Motor neuron (in vitro differentiated cells): Measurements from ENCODE around the gene DOLPP1. TPM values are rescaled to one million over a fixed set of nuclear protein-coding genes. Genes with fewer than 3 reads are reported as not detected.

Experiments used
- ATAC-seq, 8 experiments: fragments of 200-7000 bp; cut with Tn5 transposase; replicated peaks in 6 of 8; 2 replicates each; pipeline ENCODE4 v1.8.0; 2021; ENCODE audit warnings: mild to moderate bottlenecking in 8 of 8, moderate library complexity in 8 of 8
- H3K27ac ChIP-seq, 2 donors: fragments of 250-450 bp; sonication (Bioruptor Pico); 2 replicates each; pipeline ENCODE4 v1.9.0; 2021; ENCODE audit warnings: antibody characterized with exemption in 2 of 2, mild to moderate bottlenecking in 2 of 2, moderate library complexity in 1 of 2
- H3K4me1 ChIP-seq, 2 donors: fragments of 250-450 bp; sonication (Bioruptor Pico); replicated peaks in 1 of 2; 2 replicates each; pipeline ENCODE4 v1.6.1; 2021; ENCODE audit warnings: antibody characterized with exemption in 2 of 2, mild to moderate bottlenecking in 2 of 2, moderate library complexity in 1 of 2
- H3K4me3 ChIP-seq, 5 donors: fragments of 250-450 bp; sonication (Bioruptor Pico); 2 replicates each; pipeline ENCODE4 v1.9.0; 2021; ENCODE audit warnings: antibody characterized with exemption in 5 of 5, mild to moderate bottlenecking in 5 of 5, moderate library complexity in 4 of 5
- WGBS, 10 experiments: fragments of 450-650 bp; shearing (Covaris generic); methylation state at CpG; one replicate each; pipeline ENCODE4 v1.0.0; 2022; 5-methylcytosine and 5-hydroxymethylcytosine counted together
- in situ Hi-C, 9 experiments: fragments of 400-800 bp; cut with MboI; loops; one replicate each; pipeline ENCODE4 v1.15.0; 2021; ENCODE audit warnings: low sequenced_read_pairs in 9 of 9, low pct_unique_long_range_greater_than_20kb in 2 of 9; ENCODE audit not compliant: unreplicated experiment in 9 of 9
- total RNA-seq, 8 experiments: library from RNA; unstranded; fragments of 300-600 nt; gene quantifications; 2 replicates each; pipeline versions ENCODE4 v1.2.3 to v1.2.4, GENCODE V29; 2022

Gene DOLPP1
- total RNA-seq, 8 experiments from 2014 or later = 11.3 to 32.2 (median 17.4) TPM

DNA sequence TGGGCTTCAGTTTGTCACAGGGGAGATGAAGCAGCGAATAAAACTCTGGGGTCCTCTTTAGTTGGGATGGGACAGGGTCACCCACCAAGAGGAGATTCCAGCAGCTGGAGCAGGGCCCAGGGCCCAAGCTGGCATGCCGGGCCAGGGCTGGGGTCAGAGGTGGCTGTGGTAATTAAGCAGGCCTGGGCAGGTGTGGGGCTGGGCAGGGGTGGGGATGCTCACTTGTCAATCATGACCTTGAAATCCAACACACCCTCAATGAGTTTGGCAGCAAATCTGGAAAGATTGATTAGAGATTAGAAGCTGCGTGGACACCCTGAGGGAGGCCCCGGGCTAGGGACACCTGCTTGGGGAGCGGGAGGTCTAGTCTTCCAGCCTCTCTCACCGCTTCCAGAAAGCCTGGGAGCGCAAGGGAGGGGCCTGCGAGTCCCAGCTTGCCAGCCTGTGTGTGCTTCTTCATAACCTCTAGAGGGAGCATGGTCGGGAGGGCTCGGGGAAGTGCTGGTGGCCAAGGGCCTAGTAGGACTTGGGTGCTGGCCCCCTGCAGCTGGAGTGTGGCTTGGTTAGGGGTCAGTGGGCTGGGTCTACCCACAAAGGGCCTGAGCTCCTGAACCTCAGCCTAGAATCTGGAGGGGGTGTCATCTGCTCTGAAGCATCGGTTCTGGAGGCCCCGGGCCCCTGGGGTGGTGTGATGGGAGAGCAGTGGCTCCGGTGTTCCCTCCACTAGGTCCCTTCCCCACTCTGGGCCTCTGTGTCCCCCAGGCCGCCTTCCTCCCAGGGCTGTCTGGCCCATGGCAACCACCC is 22.1 kb downstream of the DOLPP1 start:
- no peak overlapping the region for H3K27ac ChIP-seq
- 40 to 100% (median 71%) methylated on average over 1 to 4 of the region's 14 CpGs; no CpG with 5 or more reads in 6 of the 10 experiments for WGBS, 10 experiments
- in situ Hi-C loops = no loop called here
- H3K4me3 ChIP-seq = no peak overlapping the region
- ATAC-seq = peak; percentile 21 to 99 (median 46)
- H3K4me1 ChIP-seq = no peaks in the 10 kb centered on the region

DNA sequence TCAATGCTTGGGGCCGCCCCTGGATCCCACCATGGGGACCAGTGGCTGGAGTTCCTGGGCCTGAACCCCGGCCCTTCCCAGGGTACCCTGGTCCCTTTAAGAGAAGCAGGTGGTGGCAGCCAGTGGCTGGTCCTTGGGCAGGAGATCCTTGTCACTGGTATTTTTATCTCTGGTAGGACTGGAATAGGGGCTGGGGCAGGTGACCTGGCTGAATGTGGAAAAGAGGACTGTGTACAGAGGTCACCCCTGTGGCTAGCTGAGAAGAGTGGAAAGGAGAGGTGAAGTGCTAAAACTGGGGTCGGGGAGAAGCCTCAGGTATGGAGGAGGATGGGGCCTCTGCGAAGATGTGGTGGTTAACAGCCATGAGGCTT is 22.7 kb downstream of the DOLPP1 start:
- H3K4me3 ChIP-seq = no peak overlapping the region
- no peaks in the 10 kb centered on the region for H3K4me1 ChIP-seq
- ATAC-seq = peak in 1 of 8 experiments; percentile 8
- in situ Hi-C loops = no loop called here
- 60 to 100% (median 80%) methylated on average over 1 to 2 of the region's 4 CpGs; no CpG with 5 or more reads in 5 of the 10 experiments for WGBS, 10 experiments
- H3K27ac ChIP-seq = no peak overlapping the region

DNA sequence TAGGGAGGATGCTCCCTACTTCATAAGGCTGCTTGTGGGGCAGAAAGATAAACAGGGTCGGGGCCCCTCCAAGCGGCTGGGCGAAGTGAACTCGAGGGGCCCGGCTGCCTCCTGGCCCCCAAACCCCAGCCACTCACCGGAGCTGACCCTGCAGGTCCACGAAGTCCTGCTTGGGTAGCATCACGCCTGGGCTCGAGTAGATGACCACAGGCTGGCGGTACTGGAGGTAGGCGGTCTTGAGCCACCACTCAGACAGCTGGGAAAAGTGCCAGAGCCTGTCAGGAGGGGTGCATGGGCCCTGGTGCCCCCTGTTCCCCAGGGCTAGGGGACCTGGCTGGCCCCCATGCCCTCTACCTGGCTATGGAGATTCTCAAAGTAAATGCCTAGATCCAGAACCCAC is 23.1 kb downstream of the DOLPP1 start:
- H3K4me1 ChIP-seq = no peaks in the 10 kb centered on the region
- in situ Hi-C loops = no loop called here
- ATAC-seq = no peak
- no peak overlapping the region for H3K27ac ChIP-seq
- WGBS, 10 experiments = 88 to 100% methylated on average over 1 to 11 of the region's 11 CpGs; no CpG with 5 or more reads in 8 of the 10 experiments
- no peak overlapping the region for H3K4me3 ChIP-seq

DNA sequence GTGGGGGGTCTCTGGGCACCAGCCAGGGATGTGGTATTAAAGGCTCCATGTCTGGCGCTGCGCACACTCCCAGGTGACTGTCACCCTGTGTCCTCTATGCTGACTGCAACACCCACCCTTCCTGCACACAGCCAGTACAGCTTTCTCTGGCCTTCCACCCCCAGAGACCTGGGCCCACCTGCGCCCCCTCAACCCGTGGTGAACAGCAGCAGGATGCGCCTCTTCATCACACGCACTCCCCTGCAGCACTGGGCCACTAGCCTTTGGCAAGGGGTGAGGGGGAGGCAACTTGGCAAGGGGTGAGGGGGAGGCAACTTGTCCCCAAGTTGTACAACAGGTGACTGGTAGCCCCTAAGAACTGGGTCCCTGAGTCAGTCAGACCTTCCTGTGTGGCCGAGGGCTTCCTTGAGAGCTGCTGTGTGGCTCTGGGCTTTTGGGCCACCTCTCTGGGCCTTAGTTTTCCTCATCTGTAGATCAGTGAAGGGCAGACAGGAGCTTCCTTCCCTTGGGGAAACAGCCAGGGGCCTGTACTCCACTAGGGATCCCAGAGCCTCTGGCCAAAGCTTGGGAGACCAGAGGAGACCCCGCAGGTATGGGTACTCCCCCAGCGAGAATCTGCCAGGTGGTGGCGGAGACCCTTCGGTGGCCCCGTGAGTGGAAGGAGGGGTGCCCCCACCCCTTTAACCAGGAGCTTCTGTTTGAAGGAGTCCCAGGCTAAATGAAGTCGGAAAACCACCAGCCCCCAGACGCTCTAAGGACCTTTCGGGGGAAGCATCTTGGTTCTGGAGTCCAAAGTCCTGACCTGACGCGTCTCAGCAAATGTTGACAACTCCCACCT is 25.2 kb downstream of the DOLPP1 start:
- in situ Hi-C loops = no loop called here
- no peak overlapping the region for H3K27ac ChIP-seq
- no peak for ATAC-seq
- WGBS, 10 experiments = 80 to 95% methylated on average over 1 to 4 of the region's 17 CpGs; no CpG with 5 or more reads in 8 of the 10 experiments
- H3K4me3 ChIP-seq = no peak overlapping the region
- H3K4me1 ChIP-seq = peaks cover 0 to 5% of the 10 kb centered on the region in 2 donors

DNA sequence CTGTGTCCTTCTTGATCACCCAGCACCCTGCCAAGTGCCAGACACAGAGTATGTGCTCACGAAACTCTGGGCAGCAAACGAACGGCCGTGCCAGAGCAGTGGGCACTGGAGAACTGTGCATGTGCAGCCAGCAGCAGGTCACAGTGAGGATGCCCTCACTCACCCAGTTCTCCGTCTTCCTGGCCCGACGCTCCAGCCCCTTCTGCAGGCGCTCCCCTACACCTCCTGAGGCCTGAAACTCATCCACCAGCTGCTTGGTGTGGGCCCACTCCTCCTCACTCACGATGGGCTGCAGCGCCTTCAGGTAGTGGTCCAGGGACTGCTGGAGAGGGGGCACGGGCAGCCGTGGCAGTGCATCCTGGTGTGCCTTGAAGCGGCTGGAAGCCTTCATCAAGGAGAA is 26.7 kb downstream of the DOLPP1 start:
- Histone ChIP-seq H3K27ac (no peak overlapping the region), H3K4me1 (peaks cover 2 to 5% of the 10 kb centered on the region in 2 donors), H3K4me3 (no peak overlapping the region)
- no peak for ATAC-seq
- 80 to 100% (median 91%) methylated on average over 1 to 7 of the region's 13 CpGs; no CpG with 5 or more reads in 4 of the 10 experiments for WGBS, 10 experiments
- in situ Hi-C loops = no loop called here

DNA sequence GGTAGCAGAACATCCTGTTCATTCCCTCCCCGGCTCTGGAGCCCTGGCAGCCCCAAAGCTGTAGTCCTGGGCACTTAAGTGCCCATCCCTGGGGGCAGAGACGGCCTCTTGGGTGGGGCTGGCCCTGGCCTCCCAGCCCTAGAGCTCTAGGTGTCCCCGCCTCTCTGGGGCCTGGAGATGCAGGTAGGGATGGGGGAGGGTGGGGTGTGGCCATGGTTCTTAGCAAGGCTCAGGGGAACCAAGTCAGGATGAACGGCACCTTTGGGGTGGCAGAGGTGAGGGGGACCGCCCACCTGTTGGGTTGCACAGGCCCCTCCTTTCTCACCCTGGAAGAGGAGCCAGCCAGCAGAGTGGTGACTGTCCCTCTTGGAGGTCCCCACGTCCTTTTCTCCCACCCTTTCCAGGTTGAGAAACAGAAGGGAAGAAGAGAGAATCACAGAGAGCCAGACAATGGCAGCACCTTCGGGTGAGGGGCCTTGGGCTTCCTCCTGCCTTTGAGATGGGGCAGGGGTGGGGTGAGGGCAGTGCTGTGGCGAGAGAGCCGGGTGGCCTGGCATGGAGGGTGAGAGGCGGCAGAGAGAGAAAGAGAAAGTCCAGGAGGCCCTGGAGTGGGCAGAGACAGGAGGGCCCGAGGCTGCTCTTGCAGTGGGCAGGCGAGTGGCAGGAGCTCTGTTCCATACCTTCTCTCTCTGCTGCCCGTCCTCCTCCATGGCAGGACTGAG is 27.3 kb downstream of the DOLPP1 start:
- no peak for ATAC-seq
- Histone ChIP-seq H3K27ac (no peak overlapping the region), H3K4me3 (no peak overlapping the region), H3K4me1 (peaks cover 4 to 5% of the 10 kb centered on the region in 2 donors)
- in situ Hi-C loops = no loop called here
- WGBS, 10 experiments = 75 to 100% (median 80%) methylated on average over 1 to 4 of the region's 13 CpGs; no CpG with 5 or more reads in 7 of the 10 experiments

DNA sequence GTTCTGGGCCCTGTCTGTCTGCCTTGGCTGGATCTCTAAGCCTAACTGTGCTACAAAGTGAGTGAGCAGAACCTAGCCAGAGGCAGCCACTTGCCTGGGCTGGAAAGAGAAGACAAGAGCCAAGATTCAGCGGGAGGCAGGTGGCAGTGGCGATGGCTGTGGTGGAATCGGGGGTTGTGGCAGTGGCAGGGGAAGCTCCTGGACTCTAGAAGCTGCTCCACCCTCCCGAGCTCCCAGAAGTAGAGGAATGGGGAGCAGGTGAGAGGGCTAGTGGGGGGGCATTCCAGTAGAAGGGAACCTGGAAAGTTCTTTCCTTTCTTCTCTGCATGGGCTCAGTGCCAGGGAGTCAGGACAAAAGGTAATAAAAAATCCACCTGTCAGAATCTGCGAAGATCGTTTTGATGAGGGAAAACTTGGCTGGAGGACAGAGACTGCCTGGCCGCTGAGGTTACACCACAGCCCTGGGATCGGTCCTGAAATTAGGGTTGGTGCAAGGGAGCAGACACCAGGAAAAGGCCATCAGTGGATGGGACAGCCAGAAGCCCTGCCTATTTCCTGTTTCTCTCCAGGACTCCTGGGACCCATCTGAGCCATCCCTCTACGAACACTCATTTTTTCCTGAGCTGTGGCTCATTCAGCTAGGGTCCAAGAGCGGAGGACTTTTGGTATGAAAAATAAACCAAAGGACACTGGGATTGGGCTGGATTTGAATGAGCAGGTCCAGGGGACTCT is 28.1 kb downstream of the DOLPP1 start:
- in situ Hi-C loops = no loop called here
- no peak overlapping the region for H3K4me3 ChIP-seq

DNA sequence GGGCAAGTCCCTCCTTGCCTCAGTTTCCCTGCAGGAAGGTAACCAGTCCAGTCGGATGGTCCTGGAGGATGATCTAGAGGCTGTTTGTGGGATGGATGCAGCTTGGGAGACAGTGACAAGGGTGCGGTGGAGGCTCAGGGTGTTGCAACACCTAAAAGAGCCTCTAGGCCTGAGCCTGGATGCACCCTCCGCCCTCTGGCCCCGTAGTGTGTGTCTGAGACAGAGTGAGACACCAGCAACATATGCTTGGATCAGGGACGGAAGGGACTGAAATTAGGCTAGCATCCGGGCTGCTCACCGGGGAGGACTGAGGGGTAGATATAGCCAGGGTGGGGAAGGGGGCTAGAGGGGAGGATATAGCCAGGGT is 28.6 kb downstream of the DOLPP1 start:
- Histone ChIP-seq H3K4me1 (peaks cover 4 to 5% of the 10 kb centered on the region in 2 donors), H3K4me3 (peak overlapping the region in 3 of 5 donors; percentile 49 to 86 (median 58)), H3K27ac (no peak overlapping the region)
- in situ Hi-C loops = no loop called here
- 60 to 100% (median 80%) methylated on average over 1 to 2 of the region's 7 CpGs; no CpG with 5 or more reads in 6 of the 10 experiments for WGBS, 10 experiments
- ATAC-seq = peak in 2 of 8 experiments; percentile 12 to 18

More for the DNA sequence above, 28.1 kb downstream of the DOLPP1 start:
- H3K27ac ChIP-seq = no peak overlapping the region
- ATAC-seq = no peak
- WGBS, 10 experiments = 40 to 100% (median 87%) methylated on average over 1 to 3 of the region's 10 CpGs; no CpG with 5 or more reads in 2 of the 10 experiments
- peaks cover 4 to 5% of the 10 kb centered on the region in 2 donors for H3K4me1 ChIP-seq

DNA sequence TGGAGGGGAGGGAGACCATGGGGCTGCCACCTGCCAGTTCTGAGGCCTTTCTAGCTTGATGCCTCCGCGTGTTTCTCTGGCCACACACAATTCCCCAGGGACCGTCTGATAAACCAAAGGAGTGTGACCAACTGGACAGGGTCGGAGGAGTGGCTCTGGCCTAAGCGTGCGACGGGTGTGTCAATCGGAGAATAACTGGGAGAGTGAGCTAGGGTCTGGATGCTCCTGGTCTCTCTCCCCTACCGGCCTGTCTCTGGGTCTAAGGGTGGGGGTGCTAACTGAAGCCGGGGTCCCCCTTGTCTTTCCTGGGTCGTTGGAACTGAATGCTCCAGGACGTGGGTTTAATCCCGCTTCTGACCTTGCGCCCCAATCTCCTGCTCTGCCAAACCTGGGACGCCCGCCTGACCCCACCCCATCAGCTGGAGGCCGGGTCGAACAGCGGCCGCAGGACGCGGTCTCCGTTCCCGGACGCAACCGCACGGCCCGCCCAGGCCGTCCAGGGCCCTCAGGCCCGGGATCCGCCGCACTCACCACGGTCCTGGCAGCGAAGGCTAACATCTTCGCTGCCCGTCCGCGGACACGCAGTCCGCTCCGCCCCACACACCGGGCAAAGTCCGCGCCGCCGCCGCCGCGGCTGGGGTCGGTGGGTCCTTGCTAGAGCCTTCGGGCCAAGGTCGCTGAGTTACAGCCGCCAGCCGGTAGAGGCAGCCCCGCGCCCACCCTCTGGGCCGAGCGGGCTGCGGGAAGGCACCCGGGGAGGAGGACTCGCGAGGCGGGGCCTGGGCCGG is 29.2 kb downstream of the DOLPP1 start:
- ATAC-seq = peak; percentile 1 to 66 (median 11)
- 0 to 3% (median 0%) methylated on average over 1 to 6 of the region's 64 CpGs; no CpG with 5 or more reads in 6 of the 10 experiments for WGBS, 10 experiments

DNA sequence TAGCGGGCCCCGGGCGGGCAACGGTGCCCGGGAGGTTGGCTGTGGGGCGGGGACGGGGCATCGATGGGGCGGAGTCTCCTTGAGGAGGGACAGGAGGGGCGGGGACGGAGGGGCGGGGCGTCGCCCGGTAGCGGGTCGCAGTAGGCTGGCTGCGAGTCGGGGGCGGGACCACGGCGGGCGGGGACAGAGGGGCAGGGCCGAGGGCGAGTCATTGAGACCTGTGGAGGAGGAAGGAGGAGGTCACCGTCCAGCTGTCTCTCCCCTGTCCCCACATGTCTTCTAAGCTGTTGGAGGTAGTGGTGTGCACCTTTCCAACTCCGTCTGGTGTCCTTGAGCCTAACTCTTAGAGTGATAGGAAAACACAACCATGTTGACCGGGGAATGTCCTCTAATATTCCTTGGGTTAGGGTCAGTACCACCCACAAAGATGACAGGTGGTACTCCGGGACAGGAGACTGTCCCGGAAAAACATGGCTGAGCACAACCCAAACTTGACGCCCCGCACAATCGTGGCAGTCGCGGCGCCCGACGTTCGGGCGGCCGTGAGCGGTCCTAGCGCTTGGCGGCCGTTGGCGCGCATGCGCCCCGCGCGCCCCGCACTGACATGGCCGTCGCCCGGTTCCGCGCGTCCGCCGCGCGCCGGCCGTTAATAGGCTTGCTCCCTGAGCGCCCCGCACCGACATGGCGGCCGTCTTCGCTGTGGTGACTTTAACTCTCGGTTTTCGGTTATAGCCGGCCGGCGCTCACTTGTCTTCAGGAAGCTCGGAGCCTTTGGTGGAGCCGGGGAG is 30.0 kb downstream of the DOLPP1 start, which contains the start of the genes CRAT and PTPA:
Gene CRAT (minus strand): TSS at position 54 of the 788 bp plus-strand sequence. CDS start 284 bp downstream, outside the sequence.
Gene PTPA (plus strand): TSS at position 676 of the 788 bp plus-strand sequence. CDS start 186 bp downstream, outside the sequence.
- 0 to 2% (median 0%) methylated on average over 6 to 12 of the region's 77 CpGs; no CpG with 5 or more reads in 6 of the 10 experiments for WGBS, 10 experiments
- peak within 1 kb of the TSS; percentile 93 to 95 for H3K27ac ChIP-seq
- H3K4me1 ChIP-seq = peaks cover 4 to 5% of the 10 kb centered on the region in 2 donors
- in situ Hi-C loops = no loop called here
- H3K4me3 ChIP-seq = peak within 1 kb of the TSS; percentile 49 to 86 (median 67)
- peak; percentile 77 to 88 (median 82) for ATAC-seq

More for the DNA sequence above, 29.2 kb downstream of the DOLPP1 start:
- Histone ChIP-seq H3K27ac (peak overlapping the region; percentile 9 to 65), H3K4me1 (peaks cover 4 to 5% of the 10 kb centered on the region in 2 donors), H3K4me3 (peak overlapping the region; percentile 49 to 86 (median 67))
- in situ Hi-C loops = no loop called here
